ENCODE data around the gene CSNK1D.

GRCh38 chr17:82249896-82250581, 23.5 kb downstream of the CSNK1D start:
- TF ChIP-seq, protein P1, sequence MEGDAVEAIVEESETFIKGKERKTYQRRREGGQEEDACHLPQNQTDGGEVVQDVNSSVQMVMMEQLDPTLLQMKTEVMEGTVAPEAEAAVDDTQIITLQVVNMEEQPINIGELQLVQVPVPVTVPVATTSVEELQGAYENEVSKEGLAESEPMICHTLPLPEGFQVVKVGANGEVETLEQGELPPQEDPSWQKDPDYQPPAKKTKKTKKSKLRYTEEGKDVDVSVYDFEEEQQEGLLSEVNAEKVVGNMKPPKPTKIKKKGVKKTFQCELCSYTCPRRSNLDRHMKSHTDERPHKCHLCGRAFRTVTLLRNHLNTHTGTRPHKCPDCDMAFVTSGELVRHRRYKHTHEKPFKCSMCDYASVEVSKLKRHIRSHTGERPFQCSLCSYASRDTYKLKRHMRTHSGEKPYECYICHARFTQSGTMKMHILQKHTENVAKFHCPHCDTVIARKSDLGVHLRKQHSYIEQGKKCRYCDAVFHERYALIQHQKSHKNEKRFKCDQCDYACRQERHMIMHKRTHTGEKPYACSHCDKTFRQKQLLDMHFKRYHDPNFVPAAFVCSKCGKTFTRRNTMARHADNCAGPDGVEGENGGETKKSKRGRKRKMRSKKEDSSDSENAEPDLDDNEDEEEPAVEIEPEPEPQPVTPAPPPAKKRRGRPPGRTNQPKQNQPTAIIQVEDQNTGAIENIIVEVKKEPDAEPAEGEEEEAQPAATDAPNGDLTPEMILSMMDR (IDR thresholded peaks at IDR 0.05), result no peak
- TF ChIP-seq EZH2 (IDR thresholded peaks at IDR 0.05; ENCODE audit: borderline replicate concordance, insufficient read depth, low read depth, low read length, poor library complexity, severe bottlenecking), result no peak

Measured in B cell (primary cell).